Stimulated activated CD4-positive, alpha-beta T cell treated with anti-CD3 and anti-CD28 coated beads, Interleukin-2, amount 100 ng/mL, for 48 hours (primary cell): ENCODE measurements around the gene MEDAG.
"Not testable (repeated sequence)": the region's sequence is repeated elsewhere in the genome, so short reads cannot be mapped to it uniquely, and the experiment has no call there.

Experiments
- DNase-seq, 2 donors: peaks; one replicate each; pipeline ENCODE4 v3.0.0-alpha.2; 2020

The MEDAG gene

DNA sequence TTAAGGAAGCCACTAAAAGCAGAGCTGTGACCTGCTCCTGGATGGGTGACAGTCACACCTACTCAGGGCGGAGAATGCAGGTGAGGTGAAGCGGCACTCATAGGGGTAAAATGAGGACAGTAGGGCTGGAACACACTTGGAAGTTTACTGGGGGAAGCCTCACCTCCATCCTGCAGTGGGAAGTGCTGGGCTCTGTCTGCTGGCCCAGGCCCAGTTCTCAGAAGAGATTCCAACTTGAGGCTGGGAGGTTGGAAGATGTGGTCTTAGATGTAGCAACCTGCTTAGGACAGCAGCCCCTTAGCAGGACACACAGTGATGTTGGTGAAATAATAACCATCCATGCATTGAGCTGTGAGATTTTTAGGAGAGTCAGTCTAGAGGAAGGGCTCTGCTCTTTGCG lies 4.6 kb downstream of the MEDAG start:
- DNase-seq = no peak

DNA sequence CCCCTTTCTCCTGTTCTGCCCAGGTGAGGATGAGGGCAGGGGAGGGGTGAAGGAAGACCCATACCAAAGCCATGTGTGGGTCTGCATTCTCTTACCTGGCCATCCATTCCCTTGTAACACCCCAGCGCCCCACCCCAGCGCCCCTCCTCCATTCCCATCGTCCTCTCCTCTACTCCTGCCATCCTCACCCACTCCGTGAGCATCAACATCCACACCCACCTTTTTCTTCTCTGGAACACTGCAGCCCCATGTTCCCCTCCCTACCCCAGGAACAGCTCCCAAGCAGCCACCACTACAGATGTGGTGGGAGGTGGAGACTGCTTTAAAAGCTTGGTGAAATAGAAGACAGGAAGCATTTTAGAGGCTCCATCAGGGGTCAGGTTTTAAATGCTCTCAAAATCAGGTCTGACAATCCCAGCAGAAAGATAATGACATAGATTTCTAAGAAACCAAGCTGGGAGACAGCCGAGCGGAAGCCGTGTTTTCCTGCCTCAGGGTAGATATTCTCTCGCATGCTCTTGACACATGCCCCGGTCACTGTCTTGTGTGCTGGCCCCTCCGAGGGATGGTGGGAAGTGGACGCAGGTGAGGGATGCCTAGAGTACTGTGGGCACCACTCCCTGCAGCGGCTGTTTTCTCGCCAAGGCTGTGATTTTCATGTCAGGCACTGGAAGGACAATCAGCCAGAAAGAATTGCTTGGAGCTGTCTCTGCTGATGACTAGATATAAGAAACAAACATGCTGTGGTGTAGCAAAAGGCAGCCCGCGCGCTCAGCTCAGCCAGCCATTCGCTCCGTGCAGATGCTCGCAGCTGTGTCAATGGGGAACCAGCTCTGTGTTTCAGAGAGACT lies 9.8 kb downstream of the MEDAG start:
- DNase-seq = no peak

DNA sequence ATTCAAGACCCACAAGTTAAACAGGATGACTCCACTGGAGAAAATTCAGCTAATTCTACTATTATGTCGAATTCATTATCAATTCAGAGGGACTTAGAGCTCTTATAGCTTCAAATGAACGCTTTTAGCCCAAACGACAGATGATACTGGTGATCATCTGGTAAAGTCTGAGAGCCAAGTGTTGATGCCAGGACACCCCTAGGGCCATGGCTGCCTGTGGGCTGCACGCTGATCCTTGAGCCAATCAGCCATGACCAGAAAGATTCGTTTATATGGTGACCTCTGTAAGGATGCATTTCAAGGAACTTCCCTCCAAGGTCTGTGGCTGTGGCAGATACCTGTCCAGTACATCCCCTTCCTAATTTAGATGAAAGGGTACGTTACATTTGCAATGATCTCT lies 10.9 kb downstream of the MEDAG start:
- no peak for DNase-seq

DNA sequence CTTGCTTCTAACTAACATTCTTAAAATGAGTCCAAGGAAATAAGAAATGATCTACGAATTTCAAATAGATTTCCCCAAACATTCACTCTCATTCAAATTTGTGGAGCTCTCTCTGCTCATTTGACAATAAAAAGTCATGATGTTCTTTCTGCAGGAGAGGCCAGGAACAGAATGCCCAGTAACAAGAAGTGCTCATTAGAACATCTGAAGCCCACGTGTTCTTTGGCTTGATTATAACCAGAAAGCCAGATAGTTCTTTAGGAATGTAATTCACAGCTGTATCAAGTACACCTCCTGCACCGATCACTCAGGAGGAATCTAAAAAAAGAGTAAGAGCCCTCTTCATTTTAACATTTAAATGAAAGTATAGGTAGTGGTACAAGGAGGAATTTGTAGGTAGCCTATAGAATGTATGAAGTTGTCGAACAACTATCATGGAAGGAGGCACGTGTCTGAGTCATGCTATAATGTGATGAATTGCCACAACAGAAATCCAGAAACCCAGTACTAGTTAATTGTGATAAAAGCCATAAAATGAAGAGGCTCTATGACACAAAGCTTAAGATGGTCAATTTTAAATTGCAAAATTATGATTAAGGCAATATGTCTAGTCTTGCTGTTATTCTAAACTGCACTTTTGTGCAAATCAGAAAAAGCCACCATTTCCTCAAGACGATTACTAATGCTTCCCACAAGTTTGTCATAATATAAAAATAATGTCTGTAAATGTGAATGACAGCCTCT lies 12.8 kb downstream of the MEDAG start:
- DNase-seq = no peak

DNA sequence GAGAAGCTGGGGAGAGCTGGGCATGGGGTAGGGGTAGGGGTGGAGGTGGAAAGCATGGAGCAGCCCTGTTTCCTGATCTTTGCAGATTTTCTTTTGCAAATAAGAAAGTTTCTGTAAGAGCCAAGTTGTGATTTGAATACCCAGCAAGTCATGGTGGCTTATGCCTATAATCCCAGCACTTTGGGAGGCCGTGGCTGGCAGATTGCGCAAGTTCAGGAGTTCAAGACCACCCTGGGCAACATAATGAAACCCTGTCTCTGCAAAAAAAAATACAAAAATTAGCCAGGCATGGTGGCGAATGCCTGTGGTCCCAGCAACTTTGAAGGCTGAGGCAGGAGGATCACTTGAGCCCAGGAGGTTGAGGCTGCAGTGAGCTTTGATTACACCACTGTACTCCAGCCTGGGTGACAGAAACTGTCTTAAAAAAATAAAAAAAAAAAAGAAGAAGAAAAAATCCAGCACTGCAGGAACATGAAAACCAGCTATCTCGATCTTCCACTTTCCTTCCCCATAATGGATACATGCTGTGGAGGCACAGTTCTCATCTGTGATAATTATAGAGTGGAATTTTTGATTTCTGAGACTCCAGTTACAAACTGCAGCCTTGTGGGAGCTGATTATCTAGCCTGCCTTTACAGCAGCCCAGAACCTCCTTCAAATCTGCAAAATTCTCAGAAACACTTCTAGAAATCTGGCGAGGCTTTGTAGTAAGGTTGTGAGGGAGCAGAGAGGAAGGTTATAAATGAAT lies 14.3 kb downstream of the MEDAG start:
- no peak for DNase-seq

DNA sequence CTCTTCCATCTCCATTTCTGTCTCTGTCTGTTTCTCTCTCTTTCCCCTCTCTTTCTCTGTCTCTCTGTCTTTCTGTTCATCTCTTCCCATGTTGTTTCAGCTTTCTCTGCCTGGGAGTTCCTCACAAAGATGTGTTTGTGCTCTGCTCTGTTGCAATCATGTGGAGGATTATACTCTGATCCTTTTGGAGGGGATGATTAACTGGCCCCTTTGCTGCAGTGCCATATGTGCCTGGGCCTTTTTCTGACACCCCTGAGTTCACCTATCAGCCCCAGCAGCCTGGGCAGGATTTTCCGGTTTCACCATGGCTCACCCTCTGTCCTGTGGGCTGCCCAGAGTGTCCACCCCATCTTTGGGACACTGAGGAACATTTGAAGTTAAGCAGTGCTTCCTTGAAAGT lies 17.3 kb downstream of the MEDAG start:
- no peak for DNase-seq

DNA sequence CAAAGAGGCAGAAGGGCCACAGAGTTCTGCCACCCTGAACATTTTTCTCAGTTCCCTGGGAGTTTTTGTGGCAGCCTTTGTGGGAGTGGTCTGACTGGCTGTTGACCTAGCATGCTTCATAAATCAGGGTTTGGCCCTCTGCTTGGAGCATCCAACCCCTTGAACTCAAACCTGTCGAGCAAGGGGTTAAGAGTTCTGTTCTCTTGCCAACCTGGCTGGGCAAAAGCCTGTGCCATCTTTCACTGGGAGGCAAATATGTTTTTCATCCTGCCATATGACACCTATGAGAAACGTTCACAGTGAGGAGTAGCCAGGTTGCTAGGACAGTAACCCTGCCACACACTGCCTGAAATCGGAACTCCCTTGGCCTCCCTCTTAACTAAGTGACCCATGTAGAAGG lies 18.6 kb downstream of the MEDAG start:
- DNase-seq = no peak

DNA sequence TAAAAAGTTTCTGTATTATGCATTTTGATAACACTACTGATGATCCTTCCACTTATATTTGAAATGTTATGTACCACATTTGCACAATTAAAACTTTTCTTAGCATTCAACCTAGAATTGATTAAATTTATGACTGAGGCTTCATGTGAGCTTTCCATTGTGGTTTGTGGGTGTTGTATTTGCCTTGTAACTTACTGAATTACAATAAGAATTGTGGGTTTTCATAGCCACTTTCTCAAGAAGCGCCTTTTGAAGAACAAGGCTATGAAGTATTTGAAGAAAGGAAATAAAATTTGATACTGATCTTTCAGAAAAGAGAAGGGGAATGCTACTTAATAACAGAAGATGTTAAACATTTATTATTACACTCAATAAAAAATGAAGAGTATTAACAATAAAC lies 19.4 kb downstream of the MEDAG start:
- DNase-seq = no peak

DNA sequence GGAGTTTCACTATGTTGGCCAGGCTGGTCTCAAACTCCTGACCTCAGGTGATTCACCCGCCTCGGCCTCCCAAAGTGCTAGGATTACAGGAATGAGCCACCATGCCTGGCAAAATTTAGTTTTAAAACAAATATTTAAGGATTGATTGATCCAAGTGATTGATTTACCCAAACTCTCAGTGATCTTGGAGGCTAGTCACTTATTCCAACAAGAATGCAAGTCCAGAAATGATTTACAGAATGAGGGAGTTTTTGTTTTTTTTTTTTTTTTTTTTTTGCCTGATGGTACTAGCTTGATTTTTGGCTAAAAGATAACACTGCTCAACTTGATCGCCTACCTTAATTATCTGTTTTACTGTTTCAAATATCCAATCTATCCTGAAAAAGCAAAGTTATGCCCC lies 20.7 kb downstream of the MEDAG start:
- DNase-seq = no peak

DNA sequence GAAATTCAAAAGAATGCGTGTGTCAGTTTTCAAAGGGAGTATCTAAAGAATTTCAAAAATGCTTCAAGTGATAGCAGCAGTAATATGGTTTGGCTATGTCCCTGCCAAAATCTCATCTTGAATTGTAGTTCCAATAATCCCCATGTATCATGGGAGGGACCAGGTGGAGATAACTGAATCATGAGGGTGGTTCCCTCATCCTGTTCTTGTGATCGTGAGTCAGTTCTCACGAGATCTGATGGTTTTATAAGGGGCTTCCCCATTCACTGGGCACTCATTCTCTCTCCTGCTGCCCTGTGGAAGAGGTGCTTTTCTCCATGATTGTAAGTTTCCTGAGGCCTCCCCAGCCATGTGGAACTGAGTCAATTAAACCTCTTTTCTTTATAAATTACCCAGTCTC lies 21.1 kb downstream of the MEDAG start:
- DNase-seq = not testable (repeated sequence)

DNA sequence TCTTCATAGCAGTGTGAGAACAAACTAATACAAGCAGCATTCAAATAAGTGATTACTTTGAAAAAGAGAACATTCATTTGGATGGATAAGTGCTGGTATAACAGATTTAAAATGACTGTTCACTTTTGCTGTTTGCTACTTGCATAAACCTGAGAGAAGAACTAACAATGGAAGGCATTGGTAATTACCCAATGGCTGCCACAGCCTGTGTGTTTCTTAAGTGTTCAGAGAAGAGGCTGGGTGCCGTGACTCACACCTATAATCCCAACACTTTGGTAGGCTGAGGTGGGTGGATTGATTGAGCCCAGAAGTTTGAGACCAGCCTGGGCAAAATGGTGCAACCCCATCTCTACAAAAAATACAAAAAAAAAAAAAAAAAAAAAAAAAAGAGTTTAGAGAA lies 21.5 kb downstream of the MEDAG start:
- no peak for DNase-seq

DNA sequence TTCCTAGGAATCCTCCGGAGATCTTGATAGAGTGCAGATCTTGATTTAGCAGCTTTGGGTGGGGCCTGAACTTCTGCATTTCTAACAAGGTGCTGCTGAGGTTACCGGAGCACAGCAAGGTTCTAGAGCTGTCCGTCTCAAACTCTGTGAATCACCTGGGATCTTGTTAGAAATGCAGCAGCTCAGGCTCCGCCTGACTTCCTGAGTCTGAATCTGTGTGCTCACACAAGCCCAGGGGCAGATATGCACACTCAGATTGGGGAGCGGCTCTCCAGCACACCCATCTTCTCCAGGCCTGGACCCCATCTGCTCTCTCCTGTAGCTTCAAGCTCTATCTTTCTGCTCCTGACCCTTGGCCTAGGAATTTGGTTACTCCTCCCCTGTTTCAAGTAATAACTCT lies 22.9 kb downstream of the MEDAG start:
- no peak for DNase-seq

DNA sequence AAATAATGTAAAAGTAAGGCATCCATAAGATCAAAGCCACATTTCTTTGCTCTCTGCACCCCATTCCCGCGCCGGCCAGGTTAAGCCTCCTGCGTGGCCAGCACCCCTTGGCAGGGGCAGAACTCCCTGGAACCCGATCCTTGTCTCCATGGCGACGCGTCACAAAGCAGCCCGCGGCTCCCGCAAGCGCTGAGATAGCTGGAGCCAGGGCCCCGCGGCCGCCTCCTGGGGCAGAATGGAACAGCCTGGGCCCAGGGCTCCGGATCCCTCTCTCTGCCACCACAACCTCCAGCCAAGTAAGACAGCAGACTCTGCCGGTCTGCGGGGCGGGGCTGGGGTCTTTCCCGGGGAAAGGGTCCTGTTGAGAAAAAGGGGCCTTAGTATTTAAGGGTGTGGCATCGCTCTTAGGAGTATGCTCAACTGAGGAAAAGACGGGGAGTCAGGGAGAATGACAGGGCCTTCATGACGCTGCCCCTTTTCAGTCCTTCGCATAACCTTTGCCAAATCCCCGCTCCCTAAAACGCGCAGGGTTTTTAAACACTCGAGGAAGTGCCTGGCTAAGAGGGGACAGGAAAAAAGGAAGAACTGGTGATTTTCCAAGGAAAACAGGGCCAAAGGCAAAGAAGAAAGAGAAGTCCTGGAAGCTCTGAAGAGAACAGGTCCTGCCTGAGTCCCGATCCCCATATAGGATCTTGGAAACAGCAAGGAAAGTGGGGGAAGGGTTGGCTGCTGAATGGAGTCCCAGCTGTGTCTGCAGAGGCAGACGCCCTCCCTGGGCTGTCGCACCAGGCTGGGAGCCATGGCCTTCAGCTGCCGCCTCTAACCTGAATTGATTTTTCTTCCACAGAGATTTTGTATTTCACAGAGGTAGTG lies 26.6 kb downstream of the MEDAG start, which contains the start of gene TEX26:
TEX26 (plus strand) TSS at position 176 of the 873 bp plus-strand sequence; CDS start at position 236, 60 bp downstream.
- DNase-seq = no peak

DNA sequence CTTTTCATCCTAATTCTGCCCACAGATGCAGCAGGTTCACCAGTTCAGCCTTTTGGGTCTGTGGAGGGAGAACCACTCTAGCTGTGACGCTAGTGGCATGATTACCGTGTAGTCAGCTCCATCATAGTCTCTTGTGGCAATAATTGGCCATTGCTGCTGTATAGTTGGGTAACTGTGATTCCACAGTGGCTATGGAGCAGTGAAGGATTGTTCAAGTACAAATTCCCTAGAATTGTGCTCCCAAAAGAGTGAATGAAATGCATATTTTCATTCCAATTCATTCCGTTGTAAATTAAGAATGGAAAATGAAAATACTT lies 27.2 kb downstream of the MEDAG start:
- DNase-seq = no peak

DNA sequence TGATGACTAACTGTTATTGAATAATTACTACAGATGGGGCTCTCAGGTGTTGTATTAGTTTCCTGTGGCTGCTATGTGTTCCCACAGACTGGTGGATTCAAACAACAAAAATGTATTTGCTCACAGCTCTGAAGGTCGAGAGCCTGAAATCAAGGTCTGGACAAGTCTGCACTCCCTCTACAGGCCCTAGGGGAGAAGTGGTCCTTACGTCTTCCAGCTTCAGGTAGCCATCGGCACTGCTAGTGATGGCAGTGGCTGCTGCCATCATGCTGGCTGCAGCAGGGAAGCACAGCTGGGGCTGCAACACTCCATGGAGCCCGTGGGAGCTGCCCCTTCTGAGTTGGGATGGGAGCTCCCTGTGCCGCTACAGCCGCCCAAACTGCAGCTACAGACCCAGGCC lies 28.3 kb downstream of the MEDAG start:
- DNase-seq = no peak

DNA sequence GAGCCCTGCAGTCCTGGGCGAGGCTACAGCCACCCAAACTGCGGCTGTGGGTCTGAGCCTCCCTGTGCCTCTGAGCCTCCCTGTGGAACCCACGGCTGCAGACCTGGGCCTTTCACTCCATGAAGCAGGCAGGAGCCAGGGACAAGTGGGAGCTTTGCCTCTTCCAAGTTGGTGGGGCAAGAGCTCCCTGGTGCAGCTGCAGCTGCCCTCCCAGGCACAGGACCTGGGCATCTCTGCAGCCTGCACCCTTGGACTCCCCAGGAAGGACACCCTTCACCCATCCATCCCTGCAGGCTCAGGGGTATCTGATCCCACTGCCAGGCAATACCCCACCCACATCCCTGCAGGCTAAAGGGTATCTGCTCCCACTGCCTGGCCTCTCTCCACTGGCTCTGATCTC lies 28.7 kb downstream of the MEDAG start:
- DNase-seq = no peak

DNA sequence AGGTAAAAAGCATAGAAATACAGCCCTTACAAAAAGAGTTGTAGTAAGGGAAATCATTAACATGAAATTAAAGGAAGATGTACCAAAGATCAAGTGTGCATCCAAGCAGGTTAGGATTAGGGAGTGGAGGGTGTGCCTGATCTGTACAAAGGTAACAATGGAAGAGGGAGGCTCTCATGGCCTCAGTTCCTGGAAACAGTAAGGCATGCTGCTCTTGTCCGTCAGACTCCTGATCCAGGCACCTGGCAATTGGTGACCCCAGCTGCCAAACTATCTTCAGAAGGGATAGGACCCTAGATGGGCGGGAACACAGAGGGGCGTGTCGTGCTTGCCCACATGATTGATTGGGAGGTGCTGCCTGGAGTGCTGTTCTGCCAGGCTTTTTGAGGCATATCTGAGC lies 30.9 kb downstream of the MEDAG start:
- no peak for DNase-seq

DNA sequence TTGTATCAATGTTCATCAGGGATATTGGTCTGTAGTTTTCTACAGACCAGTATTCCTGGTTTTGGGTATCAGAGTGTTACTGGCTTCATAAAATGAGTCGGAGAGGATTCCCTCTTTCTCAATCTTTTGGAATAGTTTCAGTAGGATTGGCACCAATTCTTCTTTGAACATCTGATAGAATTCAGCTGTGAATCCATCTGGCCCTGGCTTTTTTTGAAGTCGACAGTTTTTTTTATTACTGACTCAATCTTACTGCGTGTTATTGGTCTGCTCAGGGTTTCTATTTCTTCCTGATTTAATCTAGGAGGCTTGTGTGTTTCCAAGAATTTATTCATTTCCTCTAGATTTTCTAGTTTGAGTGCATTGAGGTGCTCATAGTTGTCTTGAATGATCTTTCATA lies 37.8 kb downstream of the MEDAG start:
- no peak for DNase-seq

DNA sequence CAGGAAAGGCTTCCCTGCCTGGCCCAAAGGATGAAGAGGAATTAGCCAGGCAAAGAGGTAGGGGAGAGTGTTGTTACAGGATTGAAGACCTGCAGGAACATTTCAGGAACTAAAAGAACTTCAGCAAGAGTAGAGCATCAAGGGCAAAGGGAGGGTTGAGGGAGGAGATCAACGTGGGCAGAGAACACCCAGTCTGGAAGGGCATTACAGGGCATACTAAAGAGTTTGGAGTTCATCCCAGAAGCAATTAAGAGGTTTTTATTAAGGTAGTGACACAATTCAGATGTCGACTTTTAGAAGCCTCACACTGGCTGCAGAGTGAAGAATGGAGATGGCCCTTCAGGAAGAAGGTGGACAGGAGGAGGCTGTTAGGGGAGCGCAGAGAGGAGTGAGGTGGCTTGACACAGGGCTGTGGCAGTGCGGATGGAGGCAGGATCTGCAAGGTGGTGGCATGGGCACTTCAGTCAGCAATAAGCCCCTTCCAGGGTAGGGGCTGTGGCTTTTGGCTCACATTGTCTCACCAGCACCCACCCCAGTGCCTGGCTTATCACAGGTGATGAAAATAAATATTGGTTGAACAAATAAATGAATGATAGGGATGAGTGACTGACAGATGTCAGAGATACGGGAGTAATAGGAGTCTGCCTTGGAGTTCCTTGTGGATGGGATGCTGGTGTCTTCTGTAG lies 51.3 kb downstream of the MEDAG start:
- no peak for DNase-seq

DNA sequence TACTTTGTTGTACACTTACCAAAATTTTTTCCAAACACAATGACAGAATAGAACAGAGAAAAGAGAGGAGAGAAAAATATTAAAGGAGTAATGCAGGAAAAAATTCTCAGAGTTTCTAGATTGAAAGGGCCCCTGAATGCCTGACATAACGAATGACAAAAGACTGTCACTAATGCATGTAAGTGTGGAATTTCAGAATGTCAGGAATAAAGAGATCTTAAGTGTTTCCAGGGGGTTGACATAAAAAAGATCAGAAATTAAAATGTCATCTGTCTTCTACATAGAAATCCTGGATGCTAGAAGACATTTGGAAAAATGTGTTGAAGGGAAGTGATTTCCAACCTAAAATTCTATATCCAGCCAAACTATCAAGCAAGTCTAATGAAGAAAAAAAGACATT lies 53.6 kb downstream of the MEDAG start:
- DNase-seq = no peak

DNA sequence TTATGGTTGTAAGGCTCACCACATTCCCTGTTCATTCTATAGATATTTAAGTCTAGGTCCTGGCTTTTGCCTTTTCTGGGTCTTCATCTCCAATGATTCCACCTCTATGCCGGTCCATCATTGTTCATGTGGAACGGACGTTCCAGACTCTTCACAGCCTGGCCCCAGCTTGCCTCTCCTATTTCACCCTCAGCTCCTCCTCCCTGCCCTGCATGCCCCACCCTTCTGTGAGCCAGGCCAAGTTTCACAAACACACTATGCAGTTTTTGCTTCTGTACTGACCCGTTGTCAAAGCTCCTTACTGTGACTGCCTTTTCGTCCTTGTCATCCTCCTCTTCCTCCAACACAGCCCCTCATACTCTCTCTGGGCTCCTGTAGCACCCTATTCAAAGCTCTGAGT lies 57.7 kb downstream of the MEDAG start:
- DNase-seq = no peak

DNA sequence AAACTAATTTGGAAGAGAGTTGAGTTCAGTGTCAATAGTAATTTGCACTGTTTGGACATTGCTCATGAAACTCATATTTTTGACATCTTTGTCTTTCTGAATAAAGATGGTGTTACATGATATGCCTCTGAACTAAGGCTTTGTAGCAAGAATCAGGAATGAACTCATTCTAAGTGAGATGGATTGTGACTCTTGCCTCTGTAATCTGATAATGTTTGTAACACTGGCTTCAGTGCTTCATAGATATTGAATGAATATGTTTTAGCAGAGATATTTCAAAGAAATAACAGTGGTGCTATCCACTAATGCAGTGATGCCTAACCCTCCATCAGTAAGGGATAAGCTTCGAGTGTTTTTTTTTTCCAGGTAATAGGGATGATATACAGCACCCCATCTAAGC lies 59.3 kb downstream of the MEDAG start:
- no peak for DNase-seq
